K562 (cell line): ENCODE data around the gene MAML3. TPM values are rescaled to one million over a fixed set of nuclear protein-coding genes. Genes with fewer than 3 reads are reported as not detected.

Source experiments
- ATAC-seq: fragments of 200-7000 bp; cut with Tn5 transposase; 3 replicates; pipeline ENCODE4 v1.9.1; 2020; ENCODE audit warnings: moderate library complexity
- BruUV-seq: library from RNA; stranded (reverse); fragments of 400-500 nt; replicated peaks from 2 replicates; lab custom pipeline; 2021; lab: Mats Ljungman, UMichigan
- CTCF ChIA-PET: fragments of 300-600 bp; formaldehyde crosslinking; extraction: SDS; loops from one replicate; lab custom pipeline; 2021; ENCODE audit warnings: low intra/inter-chr PET ratio; lab: Yijun Ruan, JAX
- POLR2A ChIA-PET: fragments of 300-600, 350-650 bp; sonication (Branson Sonifier 250); formaldehyde crosslinking; extraction: SDS; loops from one replicate; lab custom pipeline; 2021; ENCODE audit warnings: antibody characterized with exemption, inconsistent platforms; lab: Yijun Ruan, JAX
- DNase-seq, 4 experiments: peaks; one replicate each; pipeline versions ENCODE4 v3.0.0 to v3.0.0-alpha.2; 2011 to 2018; ENCODE audit warnings: low spot score in 3 of 4, mixed read lengths in 3 of 4; ENCODE audit errors: extremely low read depth in 1 of 4
- FAIRE-seq: peaks from 2 replicates; lab custom pipeline; 2011; peaks lifted over from hg19 to GRCh38; lab: Jason Lieb, UNC
- H2AFZ ChIP-seq: 2 replicates; pipeline ENCODE4 v1.6.0; 2011; ENCODE audit warnings: low read depth, low read length, control low read depth, inconsistent platforms
- H3K27ac ChIP-seq: fragments of 200-600 bp; 3 replicates; pipeline ENCODE4 v1.8.0; 2011; ENCODE audit warnings: low read depth, mild to moderate bottlenecking, control low read depth, inconsistent platforms, low read length, moderate library complexity, mixed read lengths; ENCODE audit errors: extremely low read depth
- H3K27me3 ChIP-seq, 2 experiments: fragments of 300-600 bp in 1 of 2; 2 replicates in 1 of 2; 3 replicates in 1 of 2; pipeline versions ENCODE4 v1.6.0 to v1.8.0; 2011; ENCODE audit warnings: inconsistent platforms in 2 of 2, low read length in 2 of 2, mild to moderate bottlenecking in 1 of 2, mixed read lengths in 1 of 2, moderate library complexity in 1 of 2; ENCODE audit not compliant: control insufficient read depth in 2 of 2, insufficient read depth in 2 of 2
- H3K36me3 ChIP-seq: fragments of 300-600 bp; 3 replicates; pipeline ENCODE4 v1.8.0; 2011; ENCODE audit warnings: mild to moderate bottlenecking, low read length, inconsistent platforms; ENCODE audit not compliant: control insufficient read depth, insufficient read depth
- H3K4me1 ChIP-seq, 2 experiments: fragments of 200-600 bp in 1 of 2; replicated peaks in 1 of 2; 2 replicates in 1 of 2; 3 replicates in 1 of 2; pipeline versions ENCODE4 v1.5.1 to v1.8.0; 2011; ENCODE audit warnings: inconsistent platforms in 2 of 2, low read length in 2 of 2, mild to moderate bottlenecking in 1 of 2, mixed read lengths in 1 of 2, moderate library complexity in 1 of 2; ENCODE audit not compliant: control insufficient read depth in 2 of 2, insufficient read depth in 2 of 2
- H3K4me2 ChIP-seq: 2 replicates; pipeline ENCODE4 v1.6.1; 2011; ENCODE audit warnings: low read length, control low read depth, inconsistent platforms, mixed read lengths; ENCODE audit not compliant: insufficient read depth
- H3K4me3 ChIP-seq: fragments of 200-600 bp; sonication (generic), shearing (Covaris generic); 2 replicates; pipeline ENCODE4 v1.5.1; 2016; ENCODE audit warnings: control low read depth, inconsistent platforms
- H3K79me2 ChIP-seq: fragments of 200-600 bp; 3 replicates; pipeline ENCODE4 v1.8.0; 2011; ENCODE audit warnings: low read length, inconsistent platforms; ENCODE audit not compliant: control insufficient read depth, insufficient read depth
- H3K9ac ChIP-seq, 2 experiments: 2 replicates each; pipeline versions ENCODE4 v1.6.0 to v1.6.1; 2011; ENCODE audit warnings: low read depth in 2 of 2, low read length in 2 of 2, control low read depth in 1 of 2, inconsistent platforms in 1 of 2, mild to moderate bottlenecking in 1 of 2, mixed read lengths in 1 of 2; ENCODE audit not compliant: insufficient read depth in 1 of 2
- H3K9me1 ChIP-seq: one replicate; pipeline ENCODE4 v1.6.0; 2011; ENCODE audit warnings: inconsistent platforms, mild to moderate bottlenecking, low read length, moderate library complexity; ENCODE audit not compliant: control insufficient read depth, insufficient read depth
- H3K9me3 ChIP-seq: replicated peaks from 2 replicates; pipeline ENCODE4 v1.5.1; 2011; ENCODE audit warnings: low read depth, low read length, inconsistent platforms; ENCODE audit not compliant: control insufficient read depth, insufficient read depth
- H4K20me1 ChIP-seq: replicated peaks from 2 replicates; pipeline ENCODE4 v1.6.1; 2011; ENCODE audit warnings: low read length, inconsistent platforms, mixed read lengths; ENCODE audit not compliant: control insufficient read depth, insufficient read depth
- HDAC6 ChIP-seq: IDR thresholded peaks from 2 replicates; pipeline ENCODE4 v1.6.1; 2012; ENCODE audit warnings: low read depth, mild to moderate bottlenecking, control low read depth, inconsistent platforms, low read length, moderate library complexity
- HNRNPUL1 ChIP-seq: fragments of 200-400 bp; formaldehyde crosslinking; IDR thresholded peaks from 2 replicates; pipeline ENCODE4 v1.6.1; 2017; ENCODE audit warnings: low read length
- KLF1 ChIP-seq: fragments of 450-650 bp; IDR thresholded peaks from 2 replicates; pipeline ENCODE4 v1.6.1; 2016; ENCODE audit warnings: missing genetic modification characterization, missing compliant biosample characterization
- LARP7 ChIP-seq: fragments of 450-650 bp; IDR thresholded peaks from 2 replicates; pipeline ENCODE4 v1.6.1; 2016
- LCOR ChIP-seq: sonication (generic); formaldehyde crosslinking; IDR thresholded peaks from 2 replicates; pipeline ENCODE4 v1.8.0; 2022; ENCODE audit warnings: mild to moderate bottlenecking, missing genetic modification reagents
- MBD2 ChIP-seq: sonication (generic); IDR thresholded peaks from 2 replicates; pipeline ENCODE4 v1.6.1; 2016; ENCODE audit warnings: low read depth, borderline replicate concordance
- NFRKB ChIP-seq: fragments of 450-650 bp; IDR thresholded peaks from 2 replicates; pipeline ENCODE4 v1.6.1; 2016; ENCODE audit warnings: low read depth
- SREBF2 ChIP-seq: sonication (generic); formaldehyde crosslinking; IDR thresholded peaks from 2 replicates; pipeline ENCODE4 v1.4.0; 2020; ENCODE audit warnings: mild to moderate bottlenecking, missing genetic modification reagents
- STAT5A ChIP-seq: IDR thresholded peaks from 2 replicates; pipeline ENCODE4 v1.6.1; 2012; ENCODE audit warnings: low read length, inconsistent platforms, borderline replicate concordance
- WGBS: fragments of 100-300 bp; shearing (Covaris generic); methylation state at CpG from one replicate; pipeline ENCODE4 v1.1.6; 2016; ENCODE audit warnings: low coverage, mixed read lengths; ENCODE audit not compliant: insufficient coverage; ENCODE audit errors: missing lambda C conversion rate; 5-methylcytosine and 5-hydroxymethylcytosine counted together
- in situ Hi-C: fragments of 300-500 bp; cut with MboI; formaldehyde crosslinking; loops from 4 replicates; pipeline ENCODE4 v1.15.0; 2018; ENCODE audit warnings: inconsistent platforms, mixed read lengths
- intact Hi-C: fragments of 100-400 bp; cut with micrococcal nuclease; formaldehyde crosslinking; loops from 2 replicates; pipeline ENCODE4 v1.14.2; 2022
- polyA plus RNA-seq, 8 experiments: library from polyadenylated mRNA; depleted of rRNA in 4 of 8; stranded (reverse) in 5 of 8; unstranded in 3 of 8; fragments of >200 nt; fragmentation: Nextera tagmentation in 2 of 8; fragmentation: Illumina TruSeq in 1 of 8; extraction: Ambion mirVana in 2 of 8; extraction: Trizol in 1 of 8; gene quantifications; 2 replicates each; pipeline versions ENCODE4 v1.2.1 to v1.2.3, GENCODE V29; 2011 to 2014; ENCODE audit warnings: inconsistent platforms in 1 of 8, missing spikeins in 1 of 8
- total RNA-seq, 7 experiments: library from RNA; depleted of rRNA in 6 of 7; stranded (reverse); fragments of >200 nt in 6 of 7; fragmentation: Illumina TruSeq in 2 of 7; extraction: Trizol in 2 of 7; gene quantifications; 2 replicates each; pipeline versions ENCODE4 v1.2.1 to v1.2.3, GENCODE V29; 2011 to 2021; ENCODE audit warnings: low replicate concordance in 1 of 7
- TF ChIP-seq, protein P1 (sequence below), 3 experiments: fragments of 200-800 bp in 1 of 3; sonication (Bioruptor generic) in 1 of 3; sonication (generic) in 1 of 3; formaldehyde crosslinking in 1 of 3; IDR thresholded peaks; 2 replicates each; pipeline versions ENCODE4 v1.6.1 to v1.8.0; 2016 to 2022; ENCODE audit warnings: mild to moderate bottlenecking in 2 of 3, missing compliant biosample characterization in 2 of 3, missing genetic modification characterization in 2 of 3, missing genetic modification reagents in 1 of 3

MAML3 gene
- total and polyA plus RNA-seq, 9 of the 15 experiments (the other 6 are each of a cell fraction or from before 2014, with no cell fraction given) = 0.01 to 0.55 (median 0.25) TPM

DNA sequence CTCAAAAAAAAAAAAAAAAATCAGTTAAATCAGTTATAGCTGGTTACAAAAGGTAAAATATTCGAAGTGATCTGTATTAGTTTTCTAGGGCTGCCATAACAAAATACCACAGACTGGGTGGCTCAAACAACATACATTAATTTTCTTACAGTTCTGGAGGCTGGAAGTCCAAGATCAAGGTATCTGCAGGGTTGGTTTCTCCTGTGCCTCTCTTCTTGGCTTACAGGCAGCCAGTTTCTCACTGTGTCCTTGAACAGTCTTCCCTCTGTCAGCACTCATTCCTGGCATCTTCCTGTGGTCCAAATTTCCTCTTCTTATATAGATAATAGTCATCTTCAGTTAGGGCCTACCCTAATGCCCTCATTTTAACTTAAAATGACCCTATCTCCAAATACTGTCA lies 248.5 kb downstream of the MAML3 start:
- peaks cover 4 to 10% of the 10 kb centered on the region in 2 experiments for H3K27me3 ChIP-seq
- ChIA-PET POLR2A (interaction anchor here (0.5 kb wide), 1 partner anchor 11 kb away, joined by 3 read pairs; no protein-coding TSS in a partner anchor), CTCF (no interaction called here)
- H3K36me3 ChIP-seq = no peaks in the 10 kb centered on the region
- H4K20me1 ChIP-seq = no peaks in the 10 kb centered on the region
- no peak overlapping the region for H2AFZ ChIP-seq
- no peak overlapping the region for H3K4me3 ChIP-seq
- 0% methylated on average over 1 of the region's 1 CpG for WGBS
- H3K4me1 ChIP-seq = no peaks in the 10 kb centered on the region
- H3K27ac ChIP-seq = no peak overlapping the region
- TF ChIP-seq, protein P1, sequence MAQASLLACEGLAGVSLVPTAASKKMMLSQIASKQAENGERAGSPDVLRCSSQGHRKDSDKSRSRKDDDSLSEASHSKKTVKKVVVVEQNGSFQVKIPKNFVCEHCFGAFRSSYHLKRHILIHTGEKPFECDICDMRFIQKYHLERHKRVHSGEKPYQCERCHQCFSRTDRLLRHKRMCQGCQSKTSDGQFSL (CRISPR knock-in tag; IDR thresholded peaks at IDR 0.05) = no peak
- TF ChIP-seq, protein P1 (tag; IDR thresholded peaks at IDR 0.05) = no peak
- no peak for TF ChIP-seq NFRKB
- TF ChIP-seq MBD2 = no peak
- intact Hi-C loops = no loop called here
- H3K9me3 ChIP-seq = 0 out of 2 replicates have a peak, but pooled peaks cover 1% of the 10 kb centered on the region
- ATAC-seq (no peak), FAIRE-seq (no peak), DNase-seq (no peak)
- BruUV-seq = no TSS peak
- H3K9me1 ChIP-seq = no peaks in the 10 kb centered on the region
- H3K79me2 ChIP-seq = no peaks in the 10 kb centered on the region
- in situ Hi-C loops = no loop called here
- H3K4me2 ChIP-seq = no peak overlapping the region
- no peak overlapping the region for H3K9ac ChIP-seq

DNA sequence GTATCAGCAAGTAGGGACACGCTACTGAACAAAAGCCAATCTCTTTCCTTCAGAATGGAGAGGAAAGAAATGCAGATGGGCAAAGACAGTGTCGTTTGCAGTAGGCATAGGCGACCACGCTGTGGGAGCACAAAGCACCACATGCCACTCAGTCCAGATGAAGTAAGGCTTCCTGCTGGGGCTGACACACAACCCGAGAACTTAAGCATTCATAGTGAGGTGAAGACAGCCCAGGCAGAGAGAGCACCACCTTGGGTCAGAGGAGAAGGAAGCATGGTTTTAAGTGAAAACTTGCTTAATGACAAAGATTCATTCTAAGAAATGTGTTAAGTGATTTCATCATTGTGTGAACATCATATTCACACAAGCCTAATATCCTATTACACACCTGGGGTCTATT lies 249.6 kb downstream of the MAML3 start:
- H3K79me2 ChIP-seq = no peaks in the 10 kb centered on the region
- intact Hi-C loops = no loop called here
- H3K27ac ChIP-seq = no peak overlapping the region
- no peaks in the 10 kb centered on the region for H4K20me1 ChIP-seq
- no peak for FAIRE-seq
- H3K4me2 ChIP-seq = no peak overlapping the region
- no TSS peak for BruUV-seq
- TF ChIP-seq LCOR (no peak), LARP7 (no peak), SREBF2 (no peak), KLF1 (no peak), HNRNPUL1 (no peak), STAT5A (no peak), HDAC6 (no peak)
- TF ChIP-seq, all 486 proteins: peak for 0
- H3K4me1 ChIP-seq = no peaks in the 10 kb centered on the region
- no peak overlapping the region for H3K9ac ChIP-seq
- H3K9me1 ChIP-seq = no peaks in the 10 kb centered on the region
- in situ Hi-C loops = no loop called here
- H3K36me3 ChIP-seq = no peaks in the 10 kb centered on the region
- no peak for DNase-seq
- peaks cover 4 to 13% of the 10 kb centered on the region in 2 experiments for H3K27me3 ChIP-seq
- H3K4me3 ChIP-seq = no peak overlapping the region
- no peak overlapping the region for H2AFZ ChIP-seq
- ChIA-PET POLR2A (no interaction called here), CTCF (no interaction called here)
- no peak for ATAC-seq
- WGBS = 1% methylated on average over 5 of the region's 5 CpGs
- 0 out of 2 replicates have a peak, but pooled peaks cover 1% of the 10 kb centered on the region for H3K9me3 ChIP-seq
